H9 (cell line): ENCODE results near the gene SKIDA1. TPM values are rescaled to one million over a fixed set of nuclear protein-coding genes. Genes with fewer than 3 reads are reported as not detected.

Experiments used
- DNase-seq: peaks from one replicate; pipeline ENCODE4 v3.0.0-alpha.2; 2017
- H2AFZ ChIP-seq: one replicate; pipeline ENCODE4 v1.6.1; 2013; ENCODE audit warnings: mild to moderate bottlenecking, low read length, control low read depth, moderate library complexity
- H2AK5ac ChIP-seq: 2 replicates; pipeline ENCODE4 v1.6.1; 2013; ENCODE audit warnings: low read length, control low read depth, mixed read lengths; ENCODE audit not compliant: insufficient read length
- H2BK120ac ChIP-seq: one replicate; pipeline ENCODE4 v1.6.1; 2013; ENCODE audit warnings: low read depth, mild to moderate bottlenecking, low read length, control low read depth, inconsistent platforms; ENCODE audit not compliant: poor library complexity, severe bottlenecking
- H2BK12ac ChIP-seq: 2 replicates; pipeline ENCODE4 v1.6.1; 2013; ENCODE audit warnings: low read length, control low read depth, mixed read lengths, low read depth; ENCODE audit not compliant: insufficient read length
- H2BK15ac ChIP-seq: 2 replicates; pipeline ENCODE4 v1.6.1; 2013; ENCODE audit warnings: low read depth, low read length, control low read depth
- H2BK20ac ChIP-seq: one replicate; pipeline ENCODE4 v1.6.1; 2013; ENCODE audit warnings: low read depth, mild to moderate bottlenecking, low read length, control low read depth, inconsistent platforms; ENCODE audit not compliant: poor library complexity, severe bottlenecking
- H2BK5ac ChIP-seq: 2 replicates; pipeline ENCODE4 v1.6.1; 2013; ENCODE audit warnings: low read length, control low read depth, mixed read lengths; ENCODE audit not compliant: insufficient read length
- H3K14ac ChIP-seq: 2 replicates; pipeline ENCODE4 v1.6.1; 2013; ENCODE audit warnings: low read length, control low read depth; ENCODE audit not compliant: insufficient read depth
- H3K18ac ChIP-seq: 2 replicates; pipeline ENCODE4 v1.6.1; 2013; ENCODE audit warnings: low read depth, mild to moderate bottlenecking, mixed read lengths, low read length, control low read depth; ENCODE audit not compliant: insufficient read length
- H3K23ac ChIP-seq: 2 replicates; pipeline ENCODE4 v1.6.1; 2013; ENCODE audit warnings: low read length, control low read depth, mixed read lengths, low read depth; ENCODE audit not compliant: insufficient read length
- H3K23me2 ChIP-seq: 2 replicates; pipeline ENCODE4 v1.6.1; 2013; ENCODE audit warnings: low read depth, mild to moderate bottlenecking, mixed read lengths, low read length, control low read depth; ENCODE audit not compliant: insufficient read length, poor library complexity, severe bottlenecking
- H3K27ac ChIP-seq: 2 replicates; pipeline ENCODE4 v1.5.1; 2013; ENCODE audit warnings: low read length, control low read depth, mixed read lengths, low read depth; ENCODE audit not compliant: insufficient read length
- H3K27me3 ChIP-seq: 2 replicates; pipeline ENCODE4 v1.6.1; 2013; ENCODE audit warnings: low read length, control low read depth, inconsistent platforms; ENCODE audit not compliant: insufficient read depth
- H3K4ac ChIP-seq: 2 replicates; pipeline ENCODE4 v1.6.1; 2013; ENCODE audit warnings: low read depth, mild to moderate bottlenecking, control low read depth, inconsistent platforms, low read length, moderate library complexity
- H3K4me1 ChIP-seq: 2 replicates; pipeline ENCODE4 v1.6.1; 2013; ENCODE audit warnings: low read length, control low read depth, inconsistent platforms; ENCODE audit not compliant: insufficient read depth
- H3K4me2 ChIP-seq: 2 replicates; pipeline ENCODE4 v1.6.1; 2013; ENCODE audit warnings: low read length, control low read depth, mixed read lengths; ENCODE audit not compliant: insufficient read length, insufficient read depth
- H3K56ac ChIP-seq: 2 replicates; pipeline ENCODE4 v1.6.1; 2013; ENCODE audit warnings: low read depth, mild to moderate bottlenecking, mixed read lengths, low read length, control low read depth; ENCODE audit not compliant: insufficient read length
- H3K79me1 ChIP-seq: 2 replicates; pipeline ENCODE4 v1.6.1; 2013; ENCODE audit warnings: low read depth, mild to moderate bottlenecking, moderate library complexity, low read length, control low read depth, inconsistent platforms; ENCODE audit not compliant: insufficient read depth, poor library complexity, severe bottlenecking
- H3K79me2 ChIP-seq: 2 replicates; pipeline ENCODE4 v1.6.1; 2013; ENCODE audit warnings: low read length, control low read depth, inconsistent platforms; ENCODE audit not compliant: insufficient read depth
- H3K9ac ChIP-seq: 2 replicates; pipeline ENCODE4 v1.6.1; 2013; ENCODE audit warnings: low read length, control low read depth, mixed read lengths; ENCODE audit not compliant: insufficient read length; ENCODE audit errors: extremely low read depth
- H3K9me3 ChIP-seq: one replicate; pipeline ENCODE4 v1.6.1; 2013; ENCODE audit warnings: low read depth, low read length, inconsistent platforms; ENCODE audit not compliant: control insufficient read depth
- H3T11ph ChIP-seq: one replicate; pipeline ENCODE4 v1.6.1; 2013; ENCODE audit warnings: mild to moderate bottlenecking, low read length, control low read depth, inconsistent platforms
- H4K20me1 ChIP-seq: one replicate; pipeline ENCODE4 v1.6.1; 2013; ENCODE audit not compliant: control insufficient read depth, insufficient read length, insufficient read depth
- H4K5ac ChIP-seq: 2 replicates; pipeline ENCODE4 v1.6.1; 2013; ENCODE audit warnings: low read depth, mild to moderate bottlenecking, mixed read lengths, low read length, control low read depth; ENCODE audit not compliant: insufficient read length
- H4K8ac ChIP-seq: replicated peaks from 2 replicates; pipeline ENCODE4 v1.6.1; 2013; ENCODE audit warnings: low read length, control low read depth, mixed read lengths, low read depth; ENCODE audit not compliant: insufficient read length
- H4K91ac ChIP-seq: 2 replicates; pipeline ENCODE4 v1.6.1; 2013; ENCODE audit warnings: low read depth, mild to moderate bottlenecking, moderate library complexity, mixed read lengths, low read length, control low read depth; ENCODE audit not compliant: insufficient read length
- H3K27ac Mint-ChIP-seq, 3 experiments: 2 replicates in 2 of 3; 3 replicates in 1 of 3; pipeline ENCODE4 v1.8.0; 2020 to 2021; ENCODE audit warnings: mixed read lengths in 3 of 3, mild to moderate bottlenecking in 1 of 3, moderate library complexity in 1 of 3
- H3K27me3 Mint-ChIP-seq: 2 replicates; pipeline ENCODE4 v1.8.0; 2021; ENCODE audit warnings: low read depth, mild to moderate bottlenecking, moderate library complexity, mixed read lengths
- H3K36me3 Mint-ChIP-seq, 3 experiments: 2 replicates in 2 of 3; 3 replicates in 1 of 3; pipeline ENCODE4 v1.8.0; 2020 to 2021; ENCODE audit warnings: low read depth in 3 of 3, mixed read lengths in 3 of 3; ENCODE audit not compliant: insufficient read depth in 1 of 3
- H3K4me1 Mint-ChIP-seq, 2 experiments: 2 replicates each; pipeline ENCODE4 v1.8.0; 2020; ENCODE audit warnings: mixed read lengths in 2 of 2
- H3K4me3 Mint-ChIP-seq, 2 experiments: 2 replicates in 1 of 2; 3 replicates in 1 of 2; pipeline ENCODE4 v1.8.0; 2020 to 2021; ENCODE audit warnings: mild to moderate bottlenecking in 2 of 2, mixed read lengths in 2 of 2, moderate library complexity in 1 of 2
- H3K9me3 Mint-ChIP-seq, 2 experiments: 2 replicates in 1 of 2; 3 replicates in 1 of 2; pipeline ENCODE4 v1.8.0; 2020; ENCODE audit warnings: mild to moderate bottlenecking in 2 of 2, mixed read lengths in 2 of 2, moderate library complexity in 1 of 2
- WGBS: extraction: QIAGEN DNeasy Blood & Tissue Kit; methylation state at CpG from one replicate; pipeline ENCODE4 v1.1.7; 2013; ENCODE audit warnings: missing lambda C conversion rate, low lambda C conversion rate, mixed read lengths; ENCODE audit not compliant: insufficient read length; ENCODE audit errors: extremely low coverage; 5-methylcytosine and 5-hydroxymethylcytosine counted together
- total RNA-seq: library from RNA; stranded (reverse); gene quantifications from 2 replicates; pipeline ENCODE4 v1.2.1, GENCODE V29; 2021
- TF ChIP-seq, protein P1 (sequence below): fragments of 200-600 bp; sonication (generic); conservative IDR thresholded peaks from 3 replicates; pipeline ENCODE4 v1.8.0; 2021; ENCODE audit warnings: antibody characterized with exemption, mild to moderate bottlenecking

The SKIDA1 gene
- total RNA-seq, 1 experiment from 2014 or later = 5.9 TPM

DNA sequence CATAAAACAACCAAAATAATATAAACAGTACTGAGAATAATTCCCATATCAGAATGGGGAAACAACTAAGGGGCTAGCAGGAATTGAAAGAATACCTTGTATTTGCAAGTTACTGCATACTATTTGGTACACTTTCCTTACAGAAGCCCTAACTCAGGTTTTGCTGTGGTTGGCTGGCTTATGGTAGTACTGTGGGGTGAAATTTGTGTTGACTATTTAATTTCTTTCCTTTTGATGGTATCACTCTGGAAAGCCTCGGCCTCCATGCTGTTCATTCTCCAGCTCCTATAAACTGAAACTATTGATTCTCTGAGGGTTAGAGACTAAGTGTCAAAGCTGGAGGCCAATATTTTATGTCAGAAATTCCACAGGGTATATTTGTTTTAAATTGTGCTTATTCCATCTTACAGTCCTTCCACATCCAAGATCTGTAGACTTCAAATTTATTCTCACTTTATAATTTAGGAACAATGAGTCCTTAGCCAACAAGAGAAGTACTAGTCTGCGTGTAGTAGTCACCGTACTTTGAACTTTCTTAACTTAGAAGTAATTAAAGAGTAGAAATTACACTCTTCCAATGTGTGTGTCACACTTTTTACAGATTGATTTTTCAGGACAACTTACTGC lies 13.4 kb downstream of the SKIDA1 start:
- H4K8ac ChIP-seq = no peak overlapping the region
- TF ChIP-seq, protein P1, sequence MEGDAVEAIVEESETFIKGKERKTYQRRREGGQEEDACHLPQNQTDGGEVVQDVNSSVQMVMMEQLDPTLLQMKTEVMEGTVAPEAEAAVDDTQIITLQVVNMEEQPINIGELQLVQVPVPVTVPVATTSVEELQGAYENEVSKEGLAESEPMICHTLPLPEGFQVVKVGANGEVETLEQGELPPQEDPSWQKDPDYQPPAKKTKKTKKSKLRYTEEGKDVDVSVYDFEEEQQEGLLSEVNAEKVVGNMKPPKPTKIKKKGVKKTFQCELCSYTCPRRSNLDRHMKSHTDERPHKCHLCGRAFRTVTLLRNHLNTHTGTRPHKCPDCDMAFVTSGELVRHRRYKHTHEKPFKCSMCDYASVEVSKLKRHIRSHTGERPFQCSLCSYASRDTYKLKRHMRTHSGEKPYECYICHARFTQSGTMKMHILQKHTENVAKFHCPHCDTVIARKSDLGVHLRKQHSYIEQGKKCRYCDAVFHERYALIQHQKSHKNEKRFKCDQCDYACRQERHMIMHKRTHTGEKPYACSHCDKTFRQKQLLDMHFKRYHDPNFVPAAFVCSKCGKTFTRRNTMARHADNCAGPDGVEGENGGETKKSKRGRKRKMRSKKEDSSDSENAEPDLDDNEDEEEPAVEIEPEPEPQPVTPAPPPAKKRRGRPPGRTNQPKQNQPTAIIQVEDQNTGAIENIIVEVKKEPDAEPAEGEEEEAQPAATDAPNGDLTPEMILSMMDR = no peak
- Mint-ChIP-seq H3K27me3 (peaks cover 21% of the 10 kb centered on the region), H3K4me1 (peaks cover 69 to 72% of the 10 kb centered on the region in 2 experiments), H3K4me3 (peak overlapping the region; percentile 2 to 92; a peak in 3 of 5 replicates), H3K9me3 (no peaks in the 10 kb centered on the region; a peak in 2 of 5 replicates), H3K36me3 (no peaks in the 10 kb centered on the region; a peak in 1 of 7 replicates), H3K27ac (peak overlapping the region in 2 of 3 experiments; percentile 84 to 96; a peak in 4 of 7 replicates)
- no peak overlapping the region for H3K14ac ChIP-seq
- no peaks in the 10 kb centered on the region for H4K20me1 ChIP-seq
- H2BK15ac ChIP-seq = no peak overlapping the region
- no peaks in the 10 kb centered on the region for H3K79me1 ChIP-seq
- no peak overlapping the region for H3K18ac ChIP-seq
- WGBS = no CpG with 5 or more reads among the region's 3 CpGs
- H3K4me2 ChIP-seq = no peak overlapping the region
- H4K5ac ChIP-seq = no peak overlapping the region
- no peak overlapping the region for H3K23ac ChIP-seq
- no peak overlapping the region for H2BK12ac ChIP-seq
- no peak overlapping the region for H2AK5ac ChIP-seq
- no peak overlapping the region for H2BK20ac ChIP-seq
- no peak overlapping the region for H3K27ac ChIP-seq
- H2BK120ac ChIP-seq = no peak overlapping the region
- peaks cover 54% of the 10 kb centered on the region for H3K23me2 ChIP-seq
- H3K9me3 ChIP-seq = no peaks in the 10 kb centered on the region
- H4K91ac ChIP-seq = no peak overlapping the region
- H3K56ac ChIP-seq = no peak overlapping the region
- no peak for DNase-seq
- H3K27me3 ChIP-seq = peaks cover 20% of the 10 kb centered on the region; the same call in 1 of the 2 replicates
- H3K4me1 ChIP-seq = peaks cover 10% of the 10 kb centered on the region; the same call in 1 of the 2 replicates
- no peak overlapping the region for H2BK5ac ChIP-seq
- H3K79me2 ChIP-seq = no peaks in the 10 kb centered on the region
- no peak overlapping the region for H3K9ac ChIP-seq
- H3T11ph ChIP-seq = no peak overlapping the region
- no peak overlapping the region for H2AFZ ChIP-seq
- no peak overlapping the region for H3K4ac ChIP-seq
